NCI-H2196 (cell line): Measurements from ENCODE around the gene LIMS2.

Experiments
- DNase-seq: peaks from one replicate; lab custom pipeline; 2025; ENCODE audit not compliant: unreplicated experiment; lab: John Stamatoyannopoulos, UW

LIMS2 gene

GRCh38 chr2:127608061-127609030 is 67.0 kb downstream of the LIMS2 start:
- no peak for DNase-seq

DNA sequence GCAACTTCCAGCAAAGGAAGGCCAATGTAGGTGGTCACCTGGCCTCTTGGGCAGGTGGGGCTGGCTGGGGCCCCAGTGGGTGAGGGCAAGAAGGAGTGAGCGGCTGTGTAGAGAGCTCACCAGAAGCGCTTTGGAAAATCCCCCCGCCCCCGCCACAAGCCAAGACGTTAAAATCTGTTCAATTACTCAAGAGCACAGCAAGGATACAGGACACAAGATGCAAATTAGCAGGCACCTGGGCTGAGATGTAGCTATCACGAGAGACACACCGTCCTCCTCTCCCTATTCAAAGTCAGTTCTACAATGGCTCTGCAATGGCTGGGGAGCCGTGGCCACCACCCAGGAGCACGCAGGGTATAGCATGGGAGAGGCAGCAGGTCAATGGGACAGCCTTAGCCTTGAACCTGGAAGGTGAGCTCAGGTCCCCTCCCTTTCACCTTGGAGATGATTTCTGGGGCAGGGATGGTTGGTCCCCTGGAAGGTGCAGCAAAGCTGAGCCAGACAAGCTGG is 67.9 kb downstream of the LIMS2 start:
- DNase-seq, result no peak

- no peak for DNase-seq
These were observed 68.5 kb downstream of the LIMS2 start for GRCh38 chr2:127606625-127607398.

DNA sequence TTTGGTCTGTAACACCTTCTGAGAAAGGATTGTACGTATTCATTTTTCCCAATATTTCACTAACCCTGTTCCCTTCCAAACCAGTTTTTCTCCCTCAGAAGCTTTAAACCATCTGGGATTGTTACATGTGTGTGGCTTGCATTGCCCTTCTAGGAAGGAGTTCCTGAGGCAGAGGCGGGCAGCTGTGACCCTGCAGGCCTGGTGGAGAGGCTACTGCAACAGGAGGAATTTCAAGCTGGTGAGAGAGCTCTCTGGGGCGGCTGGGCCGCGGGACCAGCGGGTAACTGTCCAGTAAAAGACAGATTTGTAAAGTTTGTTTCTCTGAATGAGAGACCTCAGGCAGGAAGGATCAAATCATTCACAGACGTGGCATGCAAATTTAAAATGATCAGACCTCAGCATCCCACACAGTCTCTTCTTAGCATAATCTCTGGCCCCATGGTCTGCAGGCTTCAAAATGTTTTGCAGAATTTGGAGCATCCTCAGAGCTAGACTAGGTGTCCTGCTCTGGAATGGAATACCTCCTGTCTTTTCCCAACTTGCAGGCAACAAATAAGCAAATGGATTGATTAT is 69.6 kb downstream of the LIMS2 start:
- no peak for DNase-seq

DNA sequence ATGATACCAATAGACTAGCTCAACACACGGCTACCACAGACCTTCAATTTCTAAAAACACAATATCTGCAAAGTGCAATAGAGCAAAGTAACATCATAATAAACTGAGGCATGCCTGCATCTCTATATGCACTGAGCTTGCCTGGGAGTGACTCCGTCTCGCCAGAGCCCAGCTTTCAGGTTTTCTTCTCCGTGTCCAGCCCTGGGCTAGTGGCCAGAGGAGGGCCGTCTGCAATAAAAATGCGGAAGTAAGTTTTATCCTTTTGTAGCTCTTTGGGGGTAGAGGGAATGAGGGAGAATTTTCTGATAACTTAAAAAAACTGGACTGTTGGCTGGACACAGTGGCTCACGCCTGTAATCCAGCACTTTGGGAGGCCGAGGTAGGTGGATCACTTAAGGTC is 70.3 kb downstream of the LIMS2 start:
- no peak for DNase-seq

GRCh38 chr2:127599211-127599610 is 76.1 kb downstream of the LIMS2 start:
- no peak for DNase-seq

DNA sequence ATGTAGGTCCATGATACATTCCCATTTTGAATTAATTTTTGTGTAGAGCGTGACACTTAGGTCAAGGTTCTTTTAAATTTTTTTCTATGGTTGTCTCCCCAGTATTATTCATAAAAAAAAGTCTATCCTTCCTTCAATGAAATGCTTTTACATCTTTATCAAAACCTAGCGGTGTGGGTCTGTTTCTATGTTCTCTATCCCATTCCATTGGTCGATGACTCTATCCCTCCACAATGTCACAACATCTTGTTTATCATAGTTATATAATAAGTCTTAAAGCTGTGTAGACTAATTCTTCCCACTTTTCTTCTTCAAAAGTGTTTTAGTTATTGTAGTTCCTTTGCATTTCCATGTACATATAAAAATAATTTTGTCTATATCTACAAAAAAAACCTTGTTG is 76.6 kb downstream of the LIMS2 start:
- DNase-seq, result no peak

DNA sequence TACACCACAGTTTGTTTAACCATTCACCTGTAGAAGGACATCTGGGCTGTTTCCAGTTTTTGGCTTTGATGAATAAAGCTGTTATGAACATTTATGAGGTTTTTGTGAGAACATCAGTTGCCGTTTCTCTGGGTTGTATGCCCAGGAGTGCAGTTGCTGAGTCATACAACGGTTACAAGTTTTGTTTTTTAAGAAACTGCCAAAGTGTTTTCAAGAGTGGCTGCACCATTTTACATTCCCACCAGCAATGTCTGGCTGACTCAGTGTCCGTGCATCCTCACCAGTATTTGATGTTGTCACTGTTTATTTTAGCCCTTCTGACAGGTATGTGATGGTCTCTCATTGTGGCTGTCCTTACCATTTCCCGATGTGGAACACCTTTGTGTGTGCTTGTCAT is 77.3 kb downstream of the LIMS2 start:
- DNase-seq, result no peak

DNA sequence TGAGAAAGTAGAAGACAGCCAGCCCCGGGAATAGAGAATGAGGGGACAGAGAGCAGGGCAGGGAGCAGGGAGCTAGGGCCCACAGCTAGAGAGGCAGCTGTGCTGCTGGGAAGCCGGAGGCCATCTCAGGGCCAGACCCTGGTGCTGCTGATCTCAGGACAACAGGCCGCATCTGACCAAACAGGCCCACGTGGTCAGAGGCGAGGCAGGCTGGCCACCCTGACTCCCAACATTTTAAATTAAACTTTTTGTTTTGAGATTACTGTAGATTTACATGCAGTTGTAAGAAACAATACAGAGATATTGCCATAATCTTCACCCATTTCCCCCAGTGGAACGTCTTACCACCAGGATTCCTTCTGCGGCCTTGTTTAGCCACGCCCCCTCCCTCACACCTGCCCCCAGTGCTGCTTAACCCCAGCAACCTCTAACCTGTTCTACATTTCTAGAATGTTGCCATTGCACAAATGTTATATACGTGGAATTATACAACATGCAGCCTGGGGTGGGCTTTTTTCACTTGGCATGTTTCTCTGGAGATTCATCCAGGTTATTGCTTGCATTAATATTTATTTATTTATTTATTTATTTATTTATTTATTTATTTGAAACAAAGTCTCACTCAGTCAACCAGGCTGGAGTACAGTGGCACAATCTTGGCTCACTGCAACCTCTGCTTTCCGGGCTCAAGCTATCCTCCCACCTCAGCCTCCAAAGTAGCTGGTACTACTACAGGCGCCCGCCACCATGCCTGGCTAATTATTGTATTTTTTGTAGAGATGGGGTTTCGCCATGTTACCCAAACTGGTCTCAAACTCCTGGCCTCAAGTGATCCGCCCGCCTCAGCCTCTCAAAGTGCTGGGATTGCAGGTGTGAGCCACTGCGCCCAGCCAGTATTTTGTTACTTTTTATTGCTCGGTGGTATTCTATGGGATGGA is 78.0 kb downstream of the LIMS2 start:
- no peak for DNase-seq

DNA sequence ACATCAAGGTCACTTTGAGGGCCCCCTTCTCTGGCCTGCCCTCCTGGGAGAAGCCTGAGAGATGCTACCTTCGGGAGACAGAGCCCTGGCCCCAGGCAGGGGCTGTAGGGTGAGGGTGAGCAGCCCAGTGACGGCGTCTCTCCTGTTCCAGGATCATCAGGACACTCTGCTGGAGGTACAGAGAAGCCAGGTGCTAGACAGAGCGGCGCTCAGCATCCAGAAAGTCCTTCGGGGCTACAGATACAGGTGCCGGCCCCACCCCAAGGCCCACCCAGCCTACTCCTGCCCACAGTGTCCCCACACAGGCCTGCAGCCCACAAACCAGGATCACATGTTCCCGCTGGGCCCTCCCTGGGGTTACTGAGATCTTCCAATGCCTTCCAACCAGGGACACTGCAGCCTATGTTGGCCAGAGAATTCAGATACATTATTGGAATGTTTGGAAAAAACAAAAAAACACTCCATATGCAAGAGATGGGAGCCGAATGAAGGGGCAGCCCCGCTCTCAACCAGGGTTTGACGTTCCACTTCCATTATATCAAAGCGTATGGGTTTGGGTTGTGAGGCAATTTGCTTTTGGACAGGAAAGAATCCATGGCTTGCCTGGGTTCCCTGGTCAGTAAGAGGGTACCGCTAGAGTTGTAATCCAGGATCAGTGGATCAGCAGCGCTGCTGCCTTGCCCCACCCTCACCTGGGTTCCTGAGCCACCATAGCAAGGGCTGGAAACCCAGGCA is 78.9 kb downstream of the LIMS2 start:
- no peak for DNase-seq

DNA sequence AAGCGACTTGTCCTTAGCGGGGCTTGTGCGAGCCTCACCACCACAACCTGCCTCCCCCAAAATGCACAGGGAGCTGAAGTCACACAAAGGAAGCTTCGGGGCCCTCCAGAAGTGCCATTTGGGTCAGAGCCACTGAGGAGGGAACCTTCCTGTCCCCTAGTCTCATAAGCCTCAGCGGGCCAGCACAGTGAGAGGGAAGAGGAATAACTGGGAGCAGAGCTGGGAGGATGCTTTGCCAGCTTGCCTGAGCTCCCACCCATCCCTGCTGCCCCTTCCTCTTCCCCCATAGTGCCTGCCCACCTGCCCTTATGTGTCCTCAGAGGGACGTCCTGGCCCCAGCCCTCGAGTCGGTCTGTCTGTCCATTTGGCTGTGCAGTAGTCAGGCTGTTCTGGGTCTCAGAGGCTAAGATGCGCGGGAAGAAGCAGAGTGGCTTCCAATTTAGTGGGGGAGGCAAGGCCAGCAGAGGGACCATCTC is 81.2 kb downstream of the LIMS2 start:
- no peak for DNase-seq

DNA sequence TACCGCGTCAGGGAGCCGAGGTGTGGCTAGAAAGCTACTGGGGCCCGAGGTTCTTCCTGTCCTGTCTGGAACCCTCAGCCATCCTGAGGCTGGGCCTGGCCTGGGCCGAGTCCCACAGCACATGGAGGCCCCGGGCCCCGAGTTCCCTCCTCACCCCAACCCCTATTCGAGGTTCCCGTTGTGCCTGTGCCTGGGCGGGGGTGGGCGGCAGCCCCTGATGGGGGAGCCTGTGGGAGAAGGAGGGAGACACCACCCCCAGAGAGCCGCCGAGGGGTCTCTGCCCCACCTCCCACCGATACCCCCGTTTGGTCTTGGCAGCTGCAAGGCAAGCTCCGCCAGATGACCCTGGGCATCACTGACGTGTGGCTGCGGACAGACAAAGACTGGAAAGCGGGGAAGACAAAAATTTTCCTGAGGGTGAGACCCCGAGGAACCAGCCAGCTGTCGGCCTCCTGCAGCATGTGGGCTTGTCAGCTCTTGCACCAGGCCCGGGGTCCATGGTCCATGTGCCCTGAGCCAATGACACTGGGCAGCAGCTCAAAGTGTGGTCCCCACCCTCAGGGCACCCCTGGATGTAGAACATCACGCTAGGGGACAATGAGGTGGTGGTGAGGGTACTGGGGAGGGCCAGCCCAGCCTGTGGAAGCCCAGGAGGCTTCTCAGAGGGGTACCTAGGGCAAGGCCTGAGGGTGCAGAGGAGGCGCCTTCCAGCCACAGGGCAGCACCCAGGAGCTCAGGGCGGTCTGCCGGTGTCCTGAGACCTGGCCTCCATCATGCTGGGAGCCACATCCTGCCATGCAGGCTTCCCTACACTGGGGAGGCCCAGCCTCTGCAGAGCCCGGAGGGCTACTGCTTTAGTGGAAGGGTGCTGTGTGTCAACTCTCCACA is 81.9 kb downstream of the LIMS2 start:
- no peak for DNase-seq

- no peak for DNase-seq
These were observed 82.5 kb downstream of the LIMS2 start for GRCh38 chr2:127592761-127593227.

GRCh38 chr2:127591221-127591923 is 84.0 kb downstream of the LIMS2 start:
- no peak for DNase-seq

GRCh38 chr2:127590386-127591190 is 84.7 kb downstream of the LIMS2 start:
- DNase-seq, result no peak

GRCh38 chr2:127589841-127590240 is 85.5 kb downstream of the LIMS2 start:
- DNase-seq, result no peak

DNA sequence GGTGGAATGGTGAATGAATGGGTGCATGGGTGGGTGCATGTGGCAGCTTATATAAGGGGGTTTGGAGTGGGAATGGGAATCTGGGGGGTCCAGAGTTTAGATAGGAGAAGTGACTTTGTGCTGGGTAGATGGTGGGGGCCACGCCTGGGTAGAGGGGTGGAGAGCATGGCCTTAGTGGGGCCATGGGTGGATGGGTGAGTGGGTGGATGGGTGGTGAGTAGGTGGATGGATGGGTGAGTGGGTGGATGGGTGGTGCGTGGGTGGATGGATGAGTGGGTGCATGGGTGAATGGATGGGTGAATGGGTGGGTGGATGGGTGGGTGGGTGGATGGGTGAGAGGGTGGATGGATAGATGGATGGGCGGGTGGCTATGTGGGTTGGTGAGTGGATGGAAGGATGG is 86.0 kb downstream of the LIMS2 start:
- no peak for DNase-seq
